Coronary artery (tissue), 2 donors: ENCODE results near the gene KASH5.

Source experiments
- DNase-seq: peaks from one replicate; pipeline ENCODE4 v3.0.0-alpha.2; 2017; ENCODE audit warnings: low spot score
- H3K27ac ChIP-seq, 2 donors: fragments of 200-600 bp; sonication (generic); one replicate each; pipeline ENCODE4 v1.5.1; 2016 to 2019
- H3K4me3 ChIP-seq: fragments of 200-600 bp; sonication (generic); 2 replicates; pipeline ENCODE4 v1.5.1; 2016; ENCODE audit warnings: mild to moderate bottlenecking, moderate library complexity
- TF ChIP-seq, protein P1 (sequence below): fragments of 200-600 bp; sonication (generic); IDR thresholded peaks from one replicate; pipeline ENCODE4 v1.5.1; 2019; ENCODE audit warnings: antibody characterized with exemption

The KASH5 gene

DNA sequence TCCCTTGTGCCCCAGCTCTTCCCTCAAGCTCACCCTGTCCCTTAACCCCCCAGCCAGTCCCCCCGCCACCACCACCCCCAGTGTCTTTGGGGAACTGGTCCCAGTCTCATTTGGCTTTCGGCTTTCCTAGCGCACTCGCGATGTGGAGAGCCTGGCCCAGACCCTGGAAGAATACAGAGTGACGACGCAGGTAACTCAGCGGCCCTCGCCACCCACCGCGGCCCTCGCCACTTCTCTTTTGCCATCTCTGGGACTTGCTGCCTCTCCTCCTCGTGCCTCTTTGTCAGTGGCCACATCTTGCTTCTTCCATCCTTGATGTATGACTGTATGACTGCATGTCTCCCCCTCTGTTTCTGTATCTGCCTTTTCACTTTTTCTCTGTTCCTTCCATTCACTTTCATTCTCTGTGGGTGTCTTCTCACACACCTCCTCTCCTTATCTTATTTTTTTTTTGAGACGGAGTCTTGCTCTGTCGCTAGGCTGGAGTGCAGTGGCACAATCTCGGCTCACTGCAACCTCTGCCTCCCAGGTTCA is 19.5 kb downstream of the KASH5 start:
- TF ChIP-seq, protein P1, sequence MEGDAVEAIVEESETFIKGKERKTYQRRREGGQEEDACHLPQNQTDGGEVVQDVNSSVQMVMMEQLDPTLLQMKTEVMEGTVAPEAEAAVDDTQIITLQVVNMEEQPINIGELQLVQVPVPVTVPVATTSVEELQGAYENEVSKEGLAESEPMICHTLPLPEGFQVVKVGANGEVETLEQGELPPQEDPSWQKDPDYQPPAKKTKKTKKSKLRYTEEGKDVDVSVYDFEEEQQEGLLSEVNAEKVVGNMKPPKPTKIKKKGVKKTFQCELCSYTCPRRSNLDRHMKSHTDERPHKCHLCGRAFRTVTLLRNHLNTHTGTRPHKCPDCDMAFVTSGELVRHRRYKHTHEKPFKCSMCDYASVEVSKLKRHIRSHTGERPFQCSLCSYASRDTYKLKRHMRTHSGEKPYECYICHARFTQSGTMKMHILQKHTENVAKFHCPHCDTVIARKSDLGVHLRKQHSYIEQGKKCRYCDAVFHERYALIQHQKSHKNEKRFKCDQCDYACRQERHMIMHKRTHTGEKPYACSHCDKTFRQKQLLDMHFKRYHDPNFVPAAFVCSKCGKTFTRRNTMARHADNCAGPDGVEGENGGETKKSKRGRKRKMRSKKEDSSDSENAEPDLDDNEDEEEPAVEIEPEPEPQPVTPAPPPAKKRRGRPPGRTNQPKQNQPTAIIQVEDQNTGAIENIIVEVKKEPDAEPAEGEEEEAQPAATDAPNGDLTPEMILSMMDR = no peak
- Histone ChIP-seq H3K27ac (no peak overlapping the region), H3K4me3 (no peak overlapping the region)
- DNase-seq = no peak

DNA sequence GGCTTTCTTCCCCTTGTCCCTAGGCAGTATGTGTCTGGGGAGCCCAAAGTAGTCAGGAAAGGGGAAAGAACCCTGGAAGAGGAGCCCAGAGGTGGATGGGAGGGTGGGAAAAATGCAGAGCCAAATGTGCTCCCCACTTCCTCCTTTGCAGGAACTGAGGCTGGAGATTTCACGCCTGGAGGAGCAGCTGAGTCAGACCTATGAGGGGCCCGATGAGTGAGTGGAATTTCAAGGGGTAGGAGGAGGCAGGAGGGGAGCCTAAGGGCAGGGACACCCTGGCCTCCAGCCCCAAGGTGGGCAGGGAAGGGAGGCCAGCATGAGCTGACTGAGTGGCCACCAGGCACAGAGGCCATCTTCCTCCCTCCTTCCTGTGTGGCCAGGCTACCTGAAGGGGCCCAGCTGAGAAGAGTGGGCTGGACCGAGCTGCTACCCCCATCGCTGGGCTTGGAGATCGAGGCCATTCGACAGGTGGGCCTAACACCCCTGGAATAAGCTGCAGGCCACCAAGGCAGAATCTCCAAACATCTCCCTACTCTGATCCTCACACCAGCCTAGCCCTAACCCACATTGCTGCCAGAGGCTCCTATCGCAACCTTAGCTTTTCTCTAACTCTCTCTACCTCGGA is 20.9 kb downstream of the KASH5 start:
- TF ChIP-seq, protein P1 = no peak
- no peak for DNase-seq
- no peak overlapping the region for H3K27ac ChIP-seq

DNA sequence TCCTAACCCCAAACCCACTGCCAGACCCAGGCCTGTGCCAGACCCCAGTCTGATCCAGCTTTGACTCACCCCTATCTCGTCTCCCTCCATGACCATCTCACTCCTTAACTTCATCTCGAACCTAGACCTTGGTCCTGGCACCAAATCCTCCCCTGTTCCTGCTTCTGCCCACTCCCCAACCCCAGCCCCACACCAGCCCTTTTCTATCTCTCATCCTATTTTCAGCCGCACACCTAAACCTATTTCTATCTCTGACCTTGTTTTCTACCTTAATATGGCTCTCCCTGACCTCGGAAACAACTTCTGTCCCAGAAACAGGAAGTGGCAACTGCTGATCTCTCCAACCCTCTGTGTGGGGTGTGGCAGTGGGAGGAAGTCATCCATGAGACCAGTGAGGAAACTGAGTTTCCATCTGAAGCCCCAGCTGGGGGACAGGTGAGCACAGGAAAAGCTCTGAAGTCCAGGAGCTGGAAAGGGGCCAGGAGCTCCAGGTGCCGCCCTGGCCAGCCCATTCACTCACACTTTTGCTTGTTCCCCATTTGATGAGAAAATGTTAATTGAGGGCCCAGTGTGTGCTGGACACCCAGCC is 21.5 kb downstream of the KASH5 start:
- Histone ChIP-seq H3K4me3 (no peak overlapping the region), H3K27ac (no peak overlapping the region)
- no peak for DNase-seq
- TF ChIP-seq, protein P1 = no peak

More for the DNA sequence above, 20.9 kb downstream of the KASH5 start:
- H3K4me3 ChIP-seq = no peak overlapping the region

DNA sequence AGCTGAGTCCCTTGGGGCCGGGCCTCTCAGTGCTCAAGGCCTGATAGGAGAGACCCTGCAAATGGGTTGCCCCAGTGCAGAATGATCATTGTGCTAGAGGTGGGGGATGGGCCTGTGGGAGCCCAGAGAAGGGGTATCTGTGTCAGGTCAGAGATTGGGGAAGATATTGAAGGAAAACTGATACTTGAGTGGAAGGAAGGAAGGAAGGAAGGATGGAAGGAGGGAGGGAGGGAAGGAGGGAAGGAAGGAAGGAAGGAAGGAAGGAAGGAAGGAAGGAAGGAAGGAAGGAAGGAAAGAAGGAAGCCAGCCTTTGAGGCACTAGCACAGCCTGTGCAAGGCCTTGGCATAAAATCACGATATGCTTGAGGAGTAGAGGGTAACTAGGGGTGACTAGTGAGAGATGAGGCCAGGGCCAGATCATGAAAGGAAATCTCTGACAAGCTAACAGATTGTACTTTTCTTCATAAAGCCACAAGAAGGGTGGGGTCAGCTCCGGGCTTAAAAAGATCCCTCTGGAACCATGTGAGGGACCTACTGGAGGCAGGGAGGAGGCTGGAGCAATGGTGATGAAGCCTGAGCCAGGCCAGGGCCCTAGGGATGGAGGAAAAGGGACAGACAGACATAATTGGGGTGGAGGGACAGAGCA is 23.8 kb downstream of the KASH5 start:
- TF ChIP-seq, protein P1 = no peak
- no peak for DNase-seq
- no peak overlapping the region for H3K27ac ChIP-seq
- H3K4me3 ChIP-seq = no peak overlapping the region

DNA sequence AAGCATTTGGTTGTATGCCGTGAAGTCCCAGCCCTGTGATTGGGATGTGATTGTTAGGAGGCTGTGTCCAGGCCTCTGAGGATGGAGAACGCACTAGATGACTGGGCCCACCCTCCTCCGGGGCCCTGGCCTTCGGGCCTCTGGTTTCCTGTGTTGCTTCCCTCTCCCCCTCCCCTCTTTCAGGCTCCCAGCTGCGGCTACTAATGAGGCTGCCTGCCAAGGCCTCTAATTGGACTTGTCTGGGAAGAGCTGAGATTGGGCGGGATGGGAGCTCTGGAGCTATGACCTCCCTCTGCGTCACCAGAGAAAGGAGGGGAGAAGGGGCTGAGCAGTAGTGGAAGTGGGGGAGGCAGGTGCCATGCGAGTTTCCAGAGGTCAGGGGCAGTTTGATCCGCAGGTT is 25.3 kb downstream of the KASH5 start:
- Histone ChIP-seq H3K4me3 (no peak overlapping the region), H3K27ac (no peak overlapping the region)
- TF ChIP-seq, protein P1 = no peak
- no peak for DNase-seq

DNA sequence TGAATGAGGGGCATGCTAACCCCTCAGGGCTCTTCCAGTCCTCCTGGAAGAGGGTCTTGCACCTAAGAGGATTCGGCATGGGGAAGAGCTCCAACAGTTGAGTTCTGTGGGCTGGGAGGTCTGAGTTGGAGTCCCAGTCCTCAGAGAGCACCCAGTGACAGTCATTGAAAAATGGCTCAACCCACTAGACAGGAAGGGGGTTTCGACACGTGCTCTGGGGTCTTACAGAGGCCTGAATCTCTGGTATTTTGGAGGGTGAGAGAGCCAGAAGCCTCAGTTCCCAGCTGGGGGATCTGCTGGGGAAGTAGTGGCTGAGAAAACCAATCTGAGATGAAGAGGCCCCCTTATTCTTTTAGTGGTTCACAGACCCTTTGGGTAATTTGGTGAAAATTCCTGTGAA is 26.2 kb downstream of the KASH5 start:
- DNase-seq = no peak
- no peak overlapping the region for H3K4me3 ChIP-seq
- TF ChIP-seq, protein P1 = no peak

More for the DNA sequence above, 26.2 kb downstream of the KASH5 start:
- H3K27ac ChIP-seq = no peak overlapping the region
